ENCODE measurements around the gene ARFGEF3.

ARFGEF3 gene

DNA sequence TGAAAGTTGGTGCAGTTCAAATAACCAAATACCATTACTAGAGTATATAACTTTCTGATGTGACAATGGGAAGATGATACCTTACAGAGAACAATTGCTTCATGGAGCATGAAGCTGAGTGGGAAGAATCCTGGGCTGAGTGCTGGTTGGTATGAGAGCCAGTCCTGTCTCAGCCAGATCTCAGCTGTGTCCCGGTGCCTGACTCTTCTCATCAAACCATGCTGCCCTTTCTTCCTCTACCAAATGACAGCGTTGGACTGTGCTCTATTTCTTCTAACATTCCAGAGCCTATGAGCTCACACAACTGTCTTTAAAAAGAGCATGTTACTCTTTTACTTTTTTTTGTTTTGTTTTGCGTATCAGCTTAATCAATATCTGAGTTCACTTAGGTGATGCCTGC lies 84.0 kb downstream of the ARFGEF3 start:
- FAIRE-seq, result no peak

DNA sequence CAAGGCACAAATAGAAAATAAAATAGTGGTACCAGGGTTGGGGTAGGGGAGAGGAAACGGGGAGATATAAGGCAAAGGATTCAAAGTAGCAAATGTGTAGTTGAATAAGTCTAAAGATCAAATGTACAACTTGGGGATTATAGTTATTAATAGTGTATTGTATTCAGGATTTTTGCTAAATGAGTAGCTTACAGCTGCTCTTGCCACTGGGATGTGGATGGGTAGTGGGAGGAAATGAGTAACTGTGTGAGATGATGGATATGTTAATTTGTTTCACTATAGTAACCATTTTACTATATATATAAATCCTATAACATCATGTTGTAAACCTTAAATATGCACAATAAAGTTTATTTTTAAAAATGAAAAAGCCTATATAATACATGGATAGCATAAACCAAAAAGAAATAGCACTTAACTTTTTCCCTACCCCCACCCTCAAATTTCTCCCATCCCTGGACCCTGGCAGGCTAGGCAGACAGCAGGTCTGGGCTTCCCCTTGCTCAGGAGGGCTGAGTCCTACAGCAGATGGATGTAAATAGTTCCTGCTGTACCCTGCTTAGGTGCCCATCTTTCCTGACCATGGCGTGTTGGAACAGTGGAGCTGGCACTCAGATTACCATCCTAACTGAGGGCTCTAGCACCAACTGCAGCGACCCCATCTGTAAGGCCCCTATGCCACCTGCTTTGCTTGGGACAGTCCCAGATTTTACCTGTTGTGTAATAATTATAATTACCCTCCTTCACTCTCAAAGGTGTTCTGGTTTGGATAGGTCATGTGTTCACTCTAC lies 85.1 kb downstream of the ARFGEF3 start:
- no peak for FAIRE-seq

- no peak for FAIRE-seq
Observed at GRCh38 chr6:138248011-138248410, 86.3 kb downstream of the ARFGEF3 start.

DNA sequence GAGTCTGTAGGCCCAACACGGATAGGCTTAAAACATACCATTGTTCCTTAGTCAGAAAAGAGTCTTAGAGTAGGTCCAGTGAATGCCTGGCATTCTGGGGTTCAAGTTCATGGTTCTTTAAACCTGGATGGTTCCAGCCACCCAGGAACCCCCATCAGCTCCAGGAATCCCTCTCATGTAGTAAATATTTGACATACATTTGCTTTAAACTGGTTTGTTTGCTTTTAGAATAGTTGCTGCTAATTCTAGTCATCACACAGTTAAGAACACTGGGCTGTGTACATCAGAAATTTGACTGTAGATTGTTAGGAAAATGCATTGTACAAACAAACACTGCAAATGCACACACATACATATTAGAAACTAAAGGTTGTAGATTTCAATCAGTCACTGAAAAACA lies 87.1 kb downstream of the ARFGEF3 start:
- no peak for FAIRE-seq

DNA sequence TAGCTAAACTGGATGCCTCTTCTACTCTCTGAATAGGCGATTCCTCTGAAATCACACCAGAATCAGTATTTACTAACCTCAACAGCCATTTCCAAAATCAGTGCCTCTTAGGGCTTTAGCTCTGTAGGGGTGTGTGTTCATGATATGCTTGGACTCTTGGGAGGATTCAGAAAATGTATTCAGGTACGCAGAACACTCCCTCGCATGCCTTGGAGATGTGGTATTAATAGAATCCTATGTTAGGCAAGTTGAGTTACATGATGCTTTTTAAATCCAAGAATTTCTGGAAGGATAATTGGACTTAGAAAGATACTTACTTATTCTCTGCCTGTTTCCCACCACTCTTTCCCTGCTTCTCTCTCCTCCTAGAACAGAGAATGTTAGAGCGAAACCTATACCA lies 88.3 kb downstream of the ARFGEF3 start:
- no peak for FAIRE-seq

- FAIRE-seq, result no peak
Observed at GRCh38 chr6:138250513-138251247, 88.9 kb downstream of the ARFGEF3 start.

DNA sequence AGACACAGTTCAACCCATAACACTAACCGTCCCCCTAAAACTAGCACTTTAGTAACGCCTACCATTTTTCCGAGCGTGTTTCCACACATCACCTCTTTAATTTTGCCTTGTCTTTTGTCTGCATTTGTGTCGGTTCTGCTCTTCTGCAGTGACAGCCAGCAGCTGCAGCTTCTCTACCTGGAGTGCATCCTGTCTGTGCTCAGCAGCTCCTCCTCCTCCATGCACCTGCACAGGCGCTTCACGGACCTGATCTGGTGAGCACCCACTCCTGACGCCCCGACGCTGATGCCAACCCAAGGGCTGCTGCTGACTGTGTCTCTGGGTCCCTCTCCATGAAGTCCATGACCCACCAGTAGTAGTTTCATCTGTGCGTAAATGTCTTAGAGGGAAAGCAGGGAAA lies 92.0 kb downstream of the ARFGEF3 start:
- no peak for FAIRE-seq

- no peak for FAIRE-seq
Observed at GRCh38 chr6:138255443-138255842, 93.7 kb downstream of the ARFGEF3 start.

DNA sequence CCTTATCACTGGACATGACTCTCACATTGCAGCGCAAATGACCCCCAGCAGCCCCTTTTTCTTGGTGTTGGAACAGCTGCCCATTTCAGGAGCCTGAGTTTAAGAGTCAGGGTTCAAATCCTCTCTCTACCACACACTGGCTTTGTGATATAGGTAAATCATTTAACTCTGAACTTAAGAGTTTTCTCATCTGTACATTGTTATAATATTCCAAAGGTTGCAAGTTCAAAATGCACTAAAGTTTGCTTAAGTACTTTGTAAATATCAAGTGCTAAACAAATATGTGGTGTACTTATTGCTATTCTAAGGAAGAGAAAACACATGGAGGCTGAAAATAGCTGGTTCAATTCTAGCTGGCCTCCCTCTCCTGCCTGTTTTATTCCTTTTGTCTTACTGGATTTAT lies 95.9 kb downstream of the ARFGEF3 start:
- FAIRE-seq, result no peak

DNA sequence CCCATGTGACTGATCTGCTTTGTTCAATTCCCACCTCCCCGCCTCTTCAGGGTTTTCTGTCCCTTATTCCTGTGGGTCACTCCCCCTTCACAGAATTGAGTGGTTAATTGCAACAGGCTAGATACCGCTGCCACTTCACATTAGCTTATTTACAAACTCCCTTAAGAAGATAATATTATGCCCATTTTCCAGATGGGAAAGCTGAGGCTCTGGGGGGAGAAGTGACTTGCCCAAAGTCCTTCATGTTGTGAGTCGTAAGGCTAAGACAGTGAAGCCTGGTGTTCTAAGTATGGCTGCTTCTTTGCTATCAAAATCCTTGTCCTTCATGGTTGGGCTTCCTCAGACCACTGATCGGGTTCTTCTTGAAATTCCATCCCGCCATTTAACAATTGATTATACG lies 96.5 kb downstream of the ARFGEF3 start:
- no peak for FAIRE-seq

DNA sequence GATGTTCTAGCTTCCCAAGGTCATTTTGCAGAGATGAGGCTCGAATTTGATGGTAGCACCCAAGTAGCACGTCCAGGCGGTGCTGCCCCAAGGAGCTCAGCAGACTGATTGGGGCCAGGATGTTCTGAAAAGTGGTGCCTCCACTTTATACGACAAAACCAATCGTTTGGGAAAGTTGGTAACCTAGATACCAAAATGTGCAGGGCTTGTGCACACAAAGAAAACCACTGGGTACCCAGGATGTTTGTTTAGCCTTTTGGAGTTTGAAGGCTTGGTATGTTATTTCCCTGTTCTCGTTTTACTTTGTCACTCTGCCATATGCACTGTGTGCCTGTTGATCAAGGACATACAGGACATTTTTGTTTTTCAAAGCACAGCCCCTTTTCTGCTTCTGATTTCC lies 97.3 kb downstream of the ARFGEF3 start:
- no peak for FAIRE-seq

- FAIRE-seq, result no peak
Observed at GRCh38 chr6:138261116-138261780, 99.5 kb downstream of the ARFGEF3 start.

GRCh38 chr6:138263963-138264362 lies 102.2 kb downstream of the ARFGEF3 start:
- FAIRE-seq, result no peak

GRCh38 chr6:138264372-138264880 lies 102.7 kb downstream of the ARFGEF3 start:
- no peak for FAIRE-seq

DNA sequence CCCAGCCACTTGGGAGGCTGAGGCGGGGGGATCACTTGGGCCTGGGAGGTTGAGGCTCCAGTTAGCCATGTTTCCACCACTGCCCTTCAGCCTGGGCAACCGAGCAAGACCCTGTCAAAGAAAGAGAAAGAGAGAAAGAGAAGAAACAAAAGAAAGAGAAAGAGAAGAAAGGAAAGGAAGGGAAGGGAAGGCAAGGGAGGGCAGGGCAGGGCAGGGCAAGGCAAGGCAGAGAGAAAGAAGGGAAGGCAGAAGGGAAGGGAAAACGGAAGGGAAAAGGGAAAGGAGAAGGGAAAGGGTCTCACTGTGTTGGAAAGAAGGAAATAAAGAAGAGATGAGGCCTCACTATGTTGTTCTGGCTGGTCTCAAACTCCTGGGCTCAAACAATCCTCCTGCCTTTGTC lies 104.4 kb downstream of the ARFGEF3 start:
- FAIRE-seq, result no peak

- FAIRE-seq, result no peak
Observed at GRCh38 chr6:138267971-138268895, 106.5 kb downstream of the ARFGEF3 start.

DNA sequence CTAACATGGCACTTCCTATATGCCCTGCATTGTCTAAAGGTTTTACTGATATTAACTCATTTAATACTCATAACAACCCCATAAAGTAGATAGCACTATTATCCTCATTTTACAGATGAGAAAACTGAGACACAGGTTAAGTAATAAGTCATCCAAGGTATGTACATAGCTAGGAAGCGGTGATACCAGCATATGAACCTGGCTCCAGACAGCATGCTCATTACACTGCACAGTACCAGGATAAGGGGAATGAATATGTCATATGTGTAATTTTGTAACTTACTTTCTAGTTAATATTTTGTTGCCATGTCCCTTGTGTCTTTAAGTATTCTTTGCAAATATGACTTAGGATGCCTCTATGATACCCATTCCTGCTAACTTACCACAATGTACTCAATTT lies 109.7 kb downstream of the ARFGEF3 start:
- no peak for FAIRE-seq

- FAIRE-seq, result no peak
Observed at GRCh38 chr6:138272533-138273315, 111.0 kb downstream of the ARFGEF3 start.

- FAIRE-seq, result no peak
Observed at GRCh38 chr6:138275976-138276375, 114.2 kb downstream of the ARFGEF3 start.

DNA sequence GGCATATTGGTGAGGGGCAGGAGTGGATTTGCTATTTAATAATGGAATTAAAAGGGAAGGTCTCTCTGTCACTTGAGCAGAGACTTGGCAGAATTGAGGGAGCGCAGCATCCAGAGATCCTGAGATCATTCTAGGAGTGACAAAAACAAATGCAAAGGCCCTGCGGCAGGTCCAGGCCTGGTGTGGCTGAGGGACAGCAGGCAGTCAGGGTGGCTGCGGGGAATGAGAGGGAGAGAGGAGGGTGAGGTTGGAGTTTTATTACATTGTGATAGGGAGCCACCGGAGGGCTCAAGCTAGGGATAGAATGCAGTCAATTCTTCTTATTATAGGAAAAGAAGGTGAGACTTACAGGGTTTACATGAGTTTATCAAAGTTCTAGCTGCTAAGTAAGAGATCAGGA lies 116.1 kb downstream of the ARFGEF3 start:
- FAIRE-seq, result no peak

DNA sequence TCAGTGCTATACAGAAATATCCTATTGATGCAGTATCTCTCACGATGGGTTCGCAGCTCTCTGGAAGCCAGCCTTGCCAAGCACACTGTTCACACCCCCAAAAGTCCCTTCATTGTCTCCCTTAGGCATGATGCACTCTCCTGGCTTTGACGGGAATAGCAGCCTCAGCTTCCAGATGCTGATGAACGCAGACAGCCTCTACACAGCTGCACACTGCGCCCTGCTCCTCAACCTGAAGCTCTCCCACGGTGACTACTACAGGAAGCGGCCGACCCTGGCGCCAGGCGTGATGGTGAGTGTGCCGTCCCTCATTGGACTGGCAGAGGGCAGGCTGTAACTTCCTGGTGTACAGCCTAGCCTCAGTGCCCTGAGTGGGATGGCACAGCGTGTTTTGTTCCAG lies 116.6 kb downstream of the ARFGEF3 start:
- no peak for FAIRE-seq

DNA sequence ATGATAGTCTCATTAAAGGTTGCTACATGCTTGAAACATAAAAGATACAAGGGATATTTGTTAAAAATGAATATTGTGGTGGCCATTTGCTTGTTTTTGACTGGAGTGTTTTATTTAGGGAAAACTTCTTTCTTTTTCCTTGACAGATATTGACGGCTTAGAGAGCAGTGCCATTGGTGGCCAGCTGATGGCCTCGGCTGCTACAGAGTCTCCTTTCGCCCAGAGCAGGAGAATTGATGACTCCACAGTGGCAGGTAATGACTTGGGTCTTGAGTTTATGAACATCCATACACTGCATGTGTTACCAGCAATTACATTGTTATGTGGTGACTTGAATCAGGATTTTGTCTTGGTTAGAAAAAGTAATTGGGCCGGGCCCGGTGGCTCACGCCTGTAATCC lies 124.1 kb downstream of the ARFGEF3 start:
- no peak for FAIRE-seq
